Measurements from ENCODE around the gene MARCHF11. TPM values are rescaled to one million over a fixed set of nuclear protein-coding genes. Genes with fewer than 3 reads are reported as not detected.

The MARCHF11 gene
- total and polyA plus RNA-seq, 2 donors (not counting 1 experiment from before 2014, with no cell fraction given) = not detected

DNA sequence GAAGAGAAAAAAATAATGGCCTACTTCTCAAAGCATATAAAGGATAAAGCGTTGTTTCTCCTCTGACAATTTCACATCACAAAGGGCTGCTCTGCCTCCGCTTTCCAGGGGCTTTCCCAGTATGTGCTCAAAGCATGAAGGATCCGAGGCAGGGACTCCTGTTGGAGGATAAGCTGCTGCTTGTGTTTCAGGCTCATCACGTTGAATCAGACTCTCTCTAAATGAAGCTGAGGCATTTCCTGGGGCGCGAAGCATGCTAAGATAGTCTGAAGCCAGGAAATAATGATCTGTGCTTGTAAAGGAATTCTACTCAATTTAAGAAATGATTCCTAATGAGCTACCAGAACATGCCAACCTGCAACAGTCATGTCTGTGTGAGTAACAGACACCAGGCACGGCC, 97.5 kb downstream of the MARCHF11 start:
- Histone ChIP-seq H3K4me3 (ENCODE audit: control extremely low read depth in 1 of 5, extremely low read depth in 1 of 5, insufficient read depth in 1 of 5, low read depth in 2 of 5, low read length in 4 of 5) (no peak overlapping the region), H3K9me3 (ENCODE audit: control extremely low read depth in 1 of 3, control insufficient read depth in 2 of 3, insufficient read depth in 1 of 3, low read length in 2 of 3) (peaks cover 0 to 10% (median 0%) of the 10 kb centered on the region in 3 donors), H3K9ac (ENCODE audit: low read length) (no peak overlapping the region), H3K4me1 (ENCODE audit: control insufficient read depth in 2 of 2, insufficient read depth in 2 of 2, low read length in 2 of 2) (no peaks in the 10 kb centered on the region), H2AFZ (ENCODE audit: insufficient read depth, low read depth, low read length, poor library complexity, severe bottlenecking) (no peak overlapping the region), H4K20me1 (ENCODE audit: control insufficient read depth, insufficient read depth, low read length, poor library complexity, severe bottlenecking) (no peaks in the 10 kb centered on the region), H3K79me2 (ENCODE audit: control insufficient read depth, insufficient read depth, low read length) (no peaks in the 10 kb centered on the region), H3K36me3 (replicated peaks in 1 of 2; ENCODE audit: control extremely low read depth in 1 of 2, control insufficient read depth in 1 of 2, extremely low read depth in 1 of 2, insufficient read depth in 2 of 2, low read length in 1 of 2) (no peaks in the 10 kb centered on the region), H3K27me3 (replicated peaks in 1 of 4; ENCODE audit: control extremely low read depth in 1 of 4, control insufficient read depth in 3 of 4, insufficient read depth in 4 of 4, low read length in 3 of 4) (no peaks in the 10 kb centered on the region), H3K27ac (ENCODE audit: low read length in 2 of 2) (no peak overlapping the region), H3K4me2 (replicated peaks; ENCODE audit: low read depth, low read length, poor library complexity, severe bottlenecking) (no peak overlapping the region)
- Mint-ChIP-seq H3K4me1 (no peaks in the 10 kb centered on the region), H3K27ac (no peak overlapping the region), H3K27me3 (no peaks in the 10 kb centered on the region), H3K4me3 (no peak overlapping the region), H3K9me3 (ENCODE audit: insufficient read depth) (no peaks in the 10 kb centered on the region)
- no peak for DNase-seq
- WGBS (ENCODE audit: insufficient coverage) = 84% methylated on average over 3 of the region's 7 CpGs
- intact Hi-C loops (cut with micrococcal nuclease) = no loop called here
- POLR2A ChIA-PET = no interaction called here
- CTCF ChIA-PET = no interaction called here
- ATAC-seq (ENCODE audit: low read depth) = no peak
- TF ChIP-seq EZH2 (IDR thresholded peaks at IDR 0.05; ENCODE audit: borderline replicate concordance, insufficient read depth, low read depth, low read length, poor library complexity, severe bottlenecking) = no peak
- TF ChIP-seq, protein P1, sequence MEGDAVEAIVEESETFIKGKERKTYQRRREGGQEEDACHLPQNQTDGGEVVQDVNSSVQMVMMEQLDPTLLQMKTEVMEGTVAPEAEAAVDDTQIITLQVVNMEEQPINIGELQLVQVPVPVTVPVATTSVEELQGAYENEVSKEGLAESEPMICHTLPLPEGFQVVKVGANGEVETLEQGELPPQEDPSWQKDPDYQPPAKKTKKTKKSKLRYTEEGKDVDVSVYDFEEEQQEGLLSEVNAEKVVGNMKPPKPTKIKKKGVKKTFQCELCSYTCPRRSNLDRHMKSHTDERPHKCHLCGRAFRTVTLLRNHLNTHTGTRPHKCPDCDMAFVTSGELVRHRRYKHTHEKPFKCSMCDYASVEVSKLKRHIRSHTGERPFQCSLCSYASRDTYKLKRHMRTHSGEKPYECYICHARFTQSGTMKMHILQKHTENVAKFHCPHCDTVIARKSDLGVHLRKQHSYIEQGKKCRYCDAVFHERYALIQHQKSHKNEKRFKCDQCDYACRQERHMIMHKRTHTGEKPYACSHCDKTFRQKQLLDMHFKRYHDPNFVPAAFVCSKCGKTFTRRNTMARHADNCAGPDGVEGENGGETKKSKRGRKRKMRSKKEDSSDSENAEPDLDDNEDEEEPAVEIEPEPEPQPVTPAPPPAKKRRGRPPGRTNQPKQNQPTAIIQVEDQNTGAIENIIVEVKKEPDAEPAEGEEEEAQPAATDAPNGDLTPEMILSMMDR (IDR thresholded peaks at IDR 0.05) = no peak

DNA sequence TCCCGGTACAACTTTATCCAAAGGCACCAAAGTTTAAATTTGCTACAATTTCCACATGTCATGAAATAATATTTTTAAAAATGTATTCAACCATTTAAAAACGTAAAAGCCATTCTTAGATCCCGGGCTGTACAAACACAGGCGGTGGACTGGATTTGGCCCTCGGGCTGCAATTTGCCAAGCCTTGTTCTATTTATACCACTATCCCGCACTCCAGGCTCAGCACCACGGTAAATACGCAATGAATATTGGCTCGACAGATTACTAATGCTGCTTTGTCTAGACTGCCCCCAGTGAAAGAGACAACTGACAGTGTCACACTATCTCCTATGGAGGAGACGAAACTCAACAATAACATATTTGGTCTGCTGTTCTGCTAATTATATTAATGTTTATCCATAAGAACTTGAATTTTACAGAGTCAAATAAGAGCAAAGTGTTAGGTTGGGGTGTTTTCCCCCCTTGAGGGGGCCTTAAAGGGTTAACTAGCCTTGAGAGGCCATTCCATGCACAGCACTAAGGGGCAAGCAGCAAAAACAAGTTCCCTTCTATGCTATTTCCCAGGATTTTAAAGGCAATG, 98.1 kb downstream of the MARCHF11 start:
- no peaks in the 10 kb centered on the region for H3K4me1 ChIP-seq (ENCODE audit: control insufficient read depth in 2 of 2, insufficient read depth in 2 of 2, low read length in 2 of 2)

More for the DNA sequence above, 98.1 kb downstream of the MARCHF11 start:
- POLR2A ChIA-PET = no interaction called here
- no peak for ATAC-seq (ENCODE audit: low read depth)
- no peak overlapping the region for H3K9ac ChIP-seq (ENCODE audit: low read length)
- H3K27ac ChIP-seq (ENCODE audit: low read length in 2 of 2) = no peak overlapping the region
- H4K20me1 ChIP-seq (ENCODE audit: control insufficient read depth, insufficient read depth, low read length, poor library complexity, severe bottlenecking) = no peaks in the 10 kb centered on the region
- H3K4me1 Mint-ChIP-seq = no peaks in the 10 kb centered on the region
- CTCF ChIA-PET = no interaction called here
- H3K4me3 ChIP-seq (ENCODE audit: control extremely low read depth in 1 of 5, extremely low read depth in 1 of 5, insufficient read depth in 1 of 5, low read depth in 2 of 5, low read length in 4 of 5) = no peak overlapping the region
- no peak overlapping the region for H3K27ac Mint-ChIP-seq
- no peak for TF ChIP-seq EZH2 (IDR thresholded peaks at IDR 0.05; ENCODE audit: borderline replicate concordance, insufficient read depth, low read depth, low read length, poor library complexity, severe bottlenecking)
- TF ChIP-seq, protein P1 (IDR thresholded peaks at IDR 0.05) = no peak
- H2AFZ ChIP-seq (ENCODE audit: insufficient read depth, low read depth, low read length, poor library complexity, severe bottlenecking) = no peak overlapping the region
- H3K79me2 ChIP-seq (ENCODE audit: control insufficient read depth, insufficient read depth, low read length) = no peaks in the 10 kb centered on the region
- 98% methylated on average over 5 of the region's 10 CpGs for WGBS (ENCODE audit: insufficient coverage)
- no peak overlapping the region for H3K4me3 Mint-ChIP-seq
- no peaks in the 10 kb centered on the region for H3K9me3 Mint-ChIP-seq (ENCODE audit: insufficient read depth)
- H3K27me3 Mint-ChIP-seq = no peaks in the 10 kb centered on the region
- H3K4me2 ChIP-seq (replicated peaks; ENCODE audit: low read depth, low read length, poor library complexity, severe bottlenecking) = no peak overlapping the region
- DNase-seq = no peak
- intact Hi-C loops (cut with micrococcal nuclease) = no loop called here
- H3K36me3 ChIP-seq (replicated peaks in 1 of 2; ENCODE audit: control extremely low read depth in 1 of 2, control insufficient read depth in 1 of 2, extremely low read depth in 1 of 2, insufficient read depth in 2 of 2, low read length in 1 of 2) = no peaks in the 10 kb centered on the region
- no peaks in the 10 kb centered on the region for H3K27me3 ChIP-seq (replicated peaks in 1 of 4; ENCODE audit: control extremely low read depth in 1 of 4, control insufficient read depth in 3 of 4, insufficient read depth in 4 of 4, low read length in 3 of 4)
- peaks cover 0 to 10% (median 0%) of the 10 kb centered on the region in 3 donors for H3K9me3 ChIP-seq (ENCODE audit: control extremely low read depth in 1 of 3, control insufficient read depth in 2 of 3, insufficient read depth in 1 of 3, low read length in 2 of 3)
